Lung microvascular endothelial cell (primary cell): ENCODE results near the gene KIF21A. TPM values are rescaled to one million over a fixed set of nuclear protein-coding genes. Genes with fewer than 3 reads are reported as not detected.
"Not testable (repeated sequence)": the region's sequence is repeated elsewhere in the genome, so short reads cannot be mapped to it uniquely, and the experiment has no call there.

Experiments
- DNase-seq, 2 donors: peaks; one replicate each; pipeline versions ENCODE4 v3.0.0 to v3.0.0-alpha.2; 2010; ENCODE audit warnings: low read depth in 2 of 2
- total RNA-seq: library from RNA; depleted of rRNA; stranded (reverse); fragments of >200 nt; gene quantifications from 2 replicates; pipeline ENCODE4 v1.2.1, GENCODE V29; 2014

Gene KIF21A, protein sequence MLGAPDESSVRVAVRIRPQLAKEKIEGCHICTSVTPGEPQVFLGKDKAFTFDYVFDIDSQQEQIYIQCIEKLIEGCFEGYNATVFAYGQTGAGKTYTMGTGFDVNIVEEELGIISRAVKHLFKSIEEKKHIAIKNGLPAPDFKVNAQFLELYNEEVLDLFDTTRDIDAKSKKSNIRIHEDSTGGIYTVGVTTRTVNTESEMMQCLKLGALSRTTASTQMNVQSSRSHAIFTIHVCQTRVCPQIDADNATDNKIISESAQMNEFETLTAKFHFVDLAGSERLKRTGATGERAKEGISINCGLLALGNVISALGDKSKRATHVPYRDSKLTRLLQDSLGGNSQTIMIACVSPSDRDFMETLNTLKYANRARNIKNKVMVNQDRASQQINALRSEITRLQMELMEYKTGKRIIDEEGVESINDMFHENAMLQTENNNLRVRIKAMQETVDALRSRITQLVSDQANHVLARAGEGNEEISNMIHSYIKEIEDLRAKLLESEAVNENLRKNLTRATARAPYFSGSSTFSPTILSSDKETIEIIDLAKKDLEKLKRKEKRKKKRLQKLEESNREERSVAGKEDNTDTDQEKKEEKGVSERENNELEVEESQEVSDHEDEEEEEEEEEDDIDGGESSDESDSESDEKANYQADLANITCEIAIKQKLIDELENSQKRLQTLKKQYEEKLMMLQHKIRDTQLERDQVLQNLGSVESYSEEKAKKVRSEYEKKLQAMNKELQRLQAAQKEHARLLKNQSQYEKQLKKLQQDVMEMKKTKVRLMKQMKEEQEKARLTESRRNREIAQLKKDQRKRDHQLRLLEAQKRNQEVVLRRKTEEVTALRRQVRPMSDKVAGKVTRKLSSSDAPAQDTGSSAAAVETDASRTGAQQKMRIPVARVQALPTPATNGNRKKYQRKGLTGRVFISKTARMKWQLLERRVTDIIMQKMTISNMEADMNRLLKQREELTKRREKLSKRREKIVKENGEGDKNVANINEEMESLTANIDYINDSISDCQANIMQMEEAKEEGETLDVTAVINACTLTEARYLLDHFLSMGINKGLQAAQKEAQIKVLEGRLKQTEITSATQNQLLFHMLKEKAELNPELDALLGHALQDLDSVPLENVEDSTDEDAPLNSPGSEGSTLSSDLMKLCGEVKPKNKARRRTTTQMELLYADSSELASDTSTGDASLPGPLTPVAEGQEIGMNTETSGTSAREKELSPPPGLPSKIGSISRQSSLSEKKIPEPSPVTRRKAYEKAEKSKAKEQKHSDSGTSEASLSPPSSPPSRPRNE (N-terminal part only)
- total RNA-seq: 3.8 and 3.9 TPM in 2 replicates

DNA sequence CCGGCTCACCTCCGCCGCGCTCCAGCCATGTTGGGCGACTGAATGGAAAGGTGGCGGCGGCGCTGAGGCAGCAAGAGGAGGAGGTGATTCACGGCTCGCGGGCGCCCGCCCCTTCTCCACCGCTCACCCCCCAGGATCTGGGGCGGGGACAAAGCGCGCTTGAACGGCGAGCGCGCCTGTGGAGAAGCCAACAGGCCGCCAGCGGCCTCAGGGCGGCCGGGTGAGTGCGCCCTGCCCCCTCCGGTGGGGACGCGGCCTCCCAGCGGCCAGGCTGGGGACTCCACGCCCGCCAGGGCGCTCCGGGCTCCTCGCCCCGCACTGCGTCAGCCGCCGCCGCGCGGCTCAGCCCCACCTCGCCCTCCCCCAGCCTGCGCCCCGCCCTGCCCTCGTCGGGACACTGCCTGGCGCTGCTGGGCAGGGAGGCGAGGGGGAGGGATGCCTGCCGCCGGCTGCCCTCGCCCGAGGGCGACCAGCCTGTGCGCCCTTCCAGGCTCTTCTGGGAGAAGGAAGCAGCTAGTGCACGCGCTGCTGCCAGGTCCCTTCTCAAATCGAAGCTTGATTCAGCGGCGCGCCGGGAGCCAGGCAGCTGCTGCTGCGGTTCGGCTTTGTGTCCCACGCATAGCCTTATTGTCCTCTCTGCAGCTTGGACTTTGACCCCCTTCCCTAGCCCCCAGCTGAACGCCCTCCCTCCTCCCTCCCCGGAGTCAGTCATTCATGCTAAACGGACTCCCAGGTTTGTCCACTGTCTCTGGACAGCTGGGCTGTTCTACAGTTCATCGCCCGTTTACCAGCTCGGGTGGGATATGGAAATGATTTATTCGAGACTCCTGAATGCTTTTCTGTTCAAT, at the start of gene KIF21A:
TSS of gene KIF21A (minus strand) at position 40 of the 848 bp plus-strand sequence. CDS start 150 bp downstream, outside the sequence.
- DNase-seq: peak; percentile 91 to 95

DNA sequence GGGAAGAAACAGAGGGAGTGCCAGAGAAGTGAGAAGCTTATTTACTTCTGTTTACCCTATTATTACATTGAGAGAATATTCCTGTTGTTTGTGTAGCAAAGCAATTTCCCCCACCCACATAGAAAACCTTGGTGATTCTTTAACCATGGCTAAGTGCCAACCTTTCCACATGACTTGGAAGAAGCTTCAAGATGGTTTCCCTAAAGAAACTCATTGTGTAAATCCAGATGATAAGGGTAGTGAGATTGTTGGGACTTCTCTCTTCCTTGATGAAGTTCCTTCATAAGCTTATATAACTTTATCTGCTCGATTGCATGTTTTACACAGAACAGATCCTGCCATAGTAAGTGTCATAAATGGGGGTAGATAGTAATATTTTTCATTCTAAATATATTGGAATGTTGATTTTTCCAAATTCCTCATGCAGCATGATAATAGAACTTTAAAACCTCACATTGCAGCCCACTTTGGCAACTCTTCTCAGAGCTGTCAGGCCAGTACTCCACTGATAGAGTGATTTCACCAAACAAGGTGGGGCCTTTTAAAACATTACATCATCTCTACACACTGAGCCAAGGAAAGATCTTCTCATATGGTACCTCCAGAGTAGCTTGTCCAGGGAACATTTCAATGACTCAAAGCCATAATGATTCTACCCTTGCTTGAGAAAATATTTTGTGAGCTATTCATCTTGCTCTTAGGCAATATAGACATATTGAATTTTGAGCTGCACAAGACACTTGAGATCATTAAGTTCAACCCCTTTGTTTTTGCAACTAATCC, 47.8 kb upstream of the KIF21A start:
- DNase-seq: no peak

DNA sequence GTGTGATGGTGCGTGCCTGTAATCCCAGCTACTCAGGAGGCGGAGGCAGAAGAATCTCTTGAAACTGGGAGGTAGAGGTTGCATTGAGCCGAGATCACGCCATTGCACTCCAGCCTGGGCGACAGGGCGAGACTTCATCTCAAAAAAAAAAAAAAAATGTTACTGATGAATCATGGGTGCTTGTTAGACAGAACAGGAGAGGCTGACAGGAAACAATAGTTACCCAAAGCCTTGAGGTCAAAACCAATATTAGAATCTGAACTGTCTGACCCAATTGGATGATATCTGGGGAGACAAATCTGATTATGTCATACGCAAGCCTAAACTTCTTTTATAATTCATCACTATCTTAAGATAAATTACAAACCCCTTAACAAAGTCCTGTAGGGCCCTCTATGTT, 40.7 kb upstream of the KIF21A start:
- no peak for DNase-seq

DNA sequence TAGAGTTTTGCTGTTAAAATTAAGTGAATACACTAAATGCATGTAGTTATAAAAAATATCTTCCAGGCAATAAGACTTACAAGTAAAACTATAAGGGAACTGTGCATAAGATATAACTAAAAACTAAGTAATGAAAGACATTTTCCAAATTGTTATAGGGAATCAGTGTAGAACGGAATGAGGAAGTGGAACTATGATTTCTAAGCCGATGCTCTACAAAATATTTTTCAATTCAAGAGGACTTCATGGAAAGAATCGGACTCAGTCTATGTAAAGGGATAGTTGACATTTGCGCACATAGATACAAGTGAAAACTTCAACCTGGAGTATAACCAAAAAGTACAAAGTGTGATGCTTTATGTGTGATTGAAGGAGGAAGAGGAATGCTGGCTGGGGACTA, 40.1 kb upstream of the KIF21A start:
- no peak for DNase-seq

DNA sequence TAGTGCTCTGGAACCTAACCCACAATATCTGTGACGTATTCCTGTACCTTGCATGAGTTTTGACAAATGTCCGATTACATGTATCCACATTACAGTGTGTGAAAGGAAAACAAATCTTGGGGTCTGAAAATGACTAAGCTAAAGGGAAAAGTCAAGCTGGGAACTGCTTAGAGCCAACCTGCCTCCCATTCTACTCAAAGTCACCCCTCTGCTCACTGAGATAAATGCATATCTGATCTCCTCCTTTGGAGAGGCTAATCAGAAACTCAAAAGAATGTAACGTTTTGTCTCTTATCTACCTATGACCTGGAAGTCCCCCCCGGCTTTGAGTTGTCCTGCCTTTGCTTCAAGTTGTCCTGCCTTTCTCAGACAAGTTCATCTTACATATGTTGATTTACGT, 34.0 kb upstream of the KIF21A start:
- no peak for DNase-seq

DNA sequence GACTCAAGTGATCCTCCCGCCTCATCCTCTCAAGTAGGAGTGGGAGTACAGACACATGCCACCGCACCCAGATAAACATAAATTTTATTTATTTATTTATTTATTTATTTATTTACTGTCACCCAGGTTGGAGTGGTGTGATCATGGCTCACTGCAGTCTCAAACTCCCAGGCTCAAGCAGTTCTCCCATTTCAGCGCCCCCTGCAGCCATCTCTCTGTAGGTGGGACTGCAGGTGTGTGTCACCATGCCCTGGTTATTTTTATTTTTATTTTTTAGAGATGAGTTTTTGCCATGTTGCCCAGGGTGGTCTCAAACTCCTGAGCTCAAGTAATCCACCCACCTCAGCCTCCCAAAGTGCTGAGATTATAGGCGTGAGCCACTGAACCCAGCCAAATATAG, 33.2 kb upstream of the KIF21A start:
- DNase-seq: no peak

DNA sequence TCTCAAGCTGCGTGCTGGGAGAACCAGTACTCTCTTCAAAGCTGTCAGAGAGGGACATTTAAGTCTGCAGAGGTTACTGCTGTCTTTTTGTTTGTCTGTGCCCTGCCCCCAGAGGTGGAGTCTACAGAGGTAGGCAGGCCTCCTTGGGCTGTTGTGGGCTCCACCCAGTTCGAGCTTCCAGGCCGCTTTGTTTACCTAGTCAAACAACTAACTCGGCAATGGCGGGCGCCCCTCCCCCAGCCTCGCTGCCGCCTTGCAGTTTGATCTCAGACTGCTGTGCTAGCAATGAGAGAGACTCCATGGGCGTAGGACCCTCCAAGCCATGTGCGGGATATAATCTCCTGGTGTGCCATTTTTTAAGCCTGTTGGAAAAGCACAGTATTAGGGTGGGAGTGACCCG, 32.2 kb upstream of the KIF21A start:
- not testable (repeated sequence) for DNase-seq

DNA sequence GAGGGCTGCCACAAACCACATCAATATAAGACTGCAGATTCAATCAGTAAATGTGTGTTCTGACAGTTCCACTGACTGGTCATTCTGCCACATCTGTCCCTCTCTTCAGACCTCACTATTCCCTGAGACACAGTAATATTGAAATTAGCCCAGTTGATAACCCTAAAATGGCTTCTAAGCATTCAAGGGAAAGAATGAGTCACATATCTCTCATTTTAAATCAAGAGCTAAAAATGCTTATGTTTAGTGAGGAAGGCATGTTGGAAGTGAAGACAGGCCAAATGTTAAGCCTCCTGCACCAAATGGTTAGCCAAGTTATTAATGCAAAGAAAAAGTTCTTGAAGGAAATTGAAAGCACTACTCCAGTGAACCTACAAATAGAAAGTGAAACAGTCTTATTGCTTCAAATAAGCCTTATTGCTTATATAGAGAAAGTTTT, 24.5 kb upstream of the KIF21A start:
- no peak for DNase-seq

DNA sequence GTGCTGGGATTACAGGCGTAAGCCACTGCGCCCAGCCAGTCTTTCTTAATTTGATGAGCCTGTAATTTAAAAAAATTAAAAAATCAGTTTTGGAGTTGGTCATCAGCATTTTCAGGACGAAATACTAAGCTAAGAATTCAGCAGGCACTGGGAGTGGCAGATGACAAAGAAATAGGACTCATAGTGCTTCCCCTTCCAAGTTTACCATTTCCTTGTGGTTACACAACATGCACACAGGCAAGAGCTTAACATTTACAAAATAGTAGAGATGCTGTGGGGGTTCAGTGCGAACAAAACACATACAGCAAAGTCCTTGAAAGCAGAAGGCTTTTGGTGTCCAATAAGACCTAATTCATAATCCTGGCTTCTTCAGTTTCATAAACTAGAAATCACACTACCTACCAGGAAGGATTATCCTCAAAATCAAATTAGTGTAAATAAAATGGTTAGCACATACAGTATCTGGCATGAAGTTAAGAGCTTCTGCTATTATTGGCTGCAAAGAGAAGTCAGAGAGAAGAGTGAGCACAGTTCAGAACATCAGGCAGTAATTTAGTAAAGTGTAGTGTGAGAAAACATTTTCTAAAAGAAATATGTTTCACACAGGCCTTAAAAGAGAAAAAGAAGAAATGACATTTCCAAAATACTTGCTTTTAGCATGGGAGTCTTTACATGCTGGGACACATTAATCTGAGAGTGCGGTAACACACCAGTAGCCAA, 22.2 kb upstream of the KIF21A start:
- no peak for DNase-seq

DNA sequence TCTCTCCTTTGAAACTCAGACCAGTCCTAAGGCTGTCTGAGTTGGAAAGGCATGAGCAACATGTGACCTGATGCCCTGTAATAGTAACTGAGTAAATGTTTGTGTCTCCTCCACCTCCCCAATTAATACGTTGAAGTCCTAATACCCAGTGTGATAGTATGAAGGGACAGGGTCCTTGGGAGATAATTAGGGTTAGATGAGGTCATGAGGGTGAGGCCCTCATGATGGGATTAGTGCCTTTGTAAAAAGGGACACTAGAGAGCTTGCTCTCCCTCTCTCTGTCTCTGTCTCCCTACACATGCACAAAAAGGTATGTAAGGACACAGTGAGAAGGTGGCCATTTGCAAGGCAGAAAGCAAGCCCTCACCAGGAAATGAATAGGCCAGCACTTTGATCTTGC, 18.1 kb upstream of the KIF21A start:
- DNase-seq: no peak

DNA sequence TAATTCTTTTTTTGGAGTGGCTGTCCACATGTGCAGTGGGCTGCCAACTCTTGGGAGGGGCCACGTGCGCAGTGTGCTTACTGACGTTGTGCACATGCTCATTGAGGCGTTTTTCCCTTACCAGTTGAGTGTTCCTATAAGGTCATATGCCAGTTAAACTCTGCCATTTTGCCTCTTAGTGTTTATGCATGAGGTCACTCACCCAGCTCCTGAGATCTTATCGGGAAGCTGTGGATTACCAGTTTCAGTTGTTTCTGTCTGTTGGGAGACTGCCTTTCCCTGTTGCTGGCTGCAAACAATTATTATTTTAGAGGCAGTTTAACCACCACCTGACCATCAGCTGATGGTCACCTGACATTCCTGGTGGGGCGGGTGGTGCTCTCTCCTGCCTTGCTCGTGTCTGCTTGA, 16.1 kb upstream of the KIF21A start:
- DNase-seq: no peak

DNA sequence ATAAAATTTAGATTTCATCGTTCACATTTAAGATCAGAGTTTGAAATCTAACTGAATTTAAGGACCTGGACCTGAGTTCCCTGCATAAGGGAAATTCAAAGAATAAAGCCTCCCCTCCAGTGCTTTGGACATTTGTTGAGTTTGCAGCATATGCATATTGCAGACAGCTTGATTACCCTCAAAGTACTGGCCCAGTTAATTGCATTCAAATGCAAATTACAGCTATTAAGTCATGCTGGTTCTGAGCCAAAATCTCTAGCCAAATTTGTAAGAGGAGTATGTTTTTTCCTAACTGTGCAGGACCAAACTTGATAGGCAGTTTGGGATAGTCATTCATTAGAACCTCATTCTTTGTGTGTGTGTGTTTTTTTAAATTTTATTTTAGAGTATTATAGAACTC, 9.1 kb upstream of the KIF21A start:
- no peak for DNase-seq

DNA sequence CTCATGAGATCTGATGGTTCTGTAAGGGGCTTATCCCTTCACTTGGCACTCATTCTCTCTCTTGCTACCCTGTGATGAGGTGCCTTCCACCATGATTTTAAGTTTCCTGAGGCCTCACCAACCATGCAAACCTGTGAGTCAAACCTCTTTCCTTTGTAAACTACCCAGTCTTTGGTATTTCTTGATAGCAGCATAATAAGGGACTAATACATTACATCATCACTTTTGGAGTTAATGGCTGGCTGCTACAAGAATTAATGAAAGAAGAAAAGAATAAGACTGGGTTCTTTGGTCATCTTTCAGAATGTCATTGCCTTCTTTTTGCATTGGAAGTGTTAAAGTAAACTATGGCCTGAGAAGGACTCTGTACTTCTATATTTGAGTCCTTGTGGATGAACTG, 5.1 kb upstream of the KIF21A start:
- no peak for DNase-seq

DNA sequence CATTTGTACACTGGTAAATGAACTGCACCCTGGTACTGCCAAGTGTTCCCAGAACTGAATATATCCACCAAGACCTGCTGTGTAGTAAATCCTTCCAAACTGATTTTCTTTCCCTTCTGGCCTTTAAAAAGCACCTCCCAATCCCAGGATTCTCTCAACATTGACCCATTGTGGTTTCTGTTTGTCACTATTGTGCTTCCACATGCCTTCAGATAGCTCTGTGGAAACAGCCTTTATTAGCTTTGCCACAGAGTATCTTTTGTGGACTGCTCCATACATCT, 949 bp upstream of the KIF21A start:
- DNase-seq: no peak

DNA sequence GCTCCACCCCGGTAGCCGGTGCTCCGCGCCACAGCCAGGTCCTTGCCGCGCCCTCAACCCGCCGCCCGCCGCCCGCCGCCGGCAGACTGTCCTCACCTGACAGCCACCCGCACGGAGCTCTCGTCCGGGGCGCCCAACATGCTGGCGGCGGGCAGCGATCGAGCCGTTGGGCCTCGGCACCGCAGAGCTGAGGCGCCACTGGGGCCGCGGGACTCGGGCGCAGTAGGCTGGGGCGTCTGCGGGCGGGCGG, 164 bp downstream of the KIF21A start:
- DNase-seq: no peak

DNA sequence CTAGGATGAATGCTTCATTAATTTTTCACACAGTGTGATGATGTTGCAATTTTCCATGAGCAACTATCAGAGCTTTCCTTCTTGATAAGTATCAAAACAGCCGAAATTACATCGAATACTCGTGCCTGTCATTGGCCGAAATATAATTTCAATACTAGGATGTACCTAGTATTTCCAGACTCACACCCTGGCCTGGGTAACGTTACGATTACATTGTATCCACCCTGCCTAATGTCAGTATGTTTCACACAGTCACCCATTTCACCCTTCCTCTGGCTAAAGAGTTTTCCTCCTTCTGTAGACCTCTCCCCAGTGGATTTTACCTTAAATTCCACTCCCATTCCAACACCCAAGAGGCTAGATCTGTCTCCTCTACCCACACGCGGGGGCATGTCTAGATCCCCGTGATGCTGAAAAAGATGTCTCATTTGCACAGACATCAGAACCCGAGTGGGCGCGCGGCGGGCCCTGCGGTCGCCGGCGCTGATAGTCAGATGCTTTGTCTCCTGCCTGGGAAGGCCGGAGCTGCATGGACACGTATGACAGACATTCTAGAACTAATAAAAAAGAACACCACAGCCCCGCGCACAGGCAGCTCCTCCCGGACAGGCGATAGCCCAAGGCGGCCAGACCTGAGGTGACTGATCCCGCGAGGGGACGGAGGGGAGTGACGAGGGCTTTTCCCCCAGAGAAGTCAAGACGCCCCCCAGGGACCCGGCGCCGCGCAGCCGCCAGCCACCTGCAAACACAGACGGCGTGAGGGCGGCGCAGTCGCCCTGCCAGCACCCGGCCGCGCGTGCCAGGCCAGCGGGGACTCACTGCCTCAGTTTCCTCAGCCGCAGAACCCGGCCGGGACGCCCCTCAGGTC, 723 bp downstream of the KIF21A start:
- DNase-seq: peak; percentile 27 to 74

DNA sequence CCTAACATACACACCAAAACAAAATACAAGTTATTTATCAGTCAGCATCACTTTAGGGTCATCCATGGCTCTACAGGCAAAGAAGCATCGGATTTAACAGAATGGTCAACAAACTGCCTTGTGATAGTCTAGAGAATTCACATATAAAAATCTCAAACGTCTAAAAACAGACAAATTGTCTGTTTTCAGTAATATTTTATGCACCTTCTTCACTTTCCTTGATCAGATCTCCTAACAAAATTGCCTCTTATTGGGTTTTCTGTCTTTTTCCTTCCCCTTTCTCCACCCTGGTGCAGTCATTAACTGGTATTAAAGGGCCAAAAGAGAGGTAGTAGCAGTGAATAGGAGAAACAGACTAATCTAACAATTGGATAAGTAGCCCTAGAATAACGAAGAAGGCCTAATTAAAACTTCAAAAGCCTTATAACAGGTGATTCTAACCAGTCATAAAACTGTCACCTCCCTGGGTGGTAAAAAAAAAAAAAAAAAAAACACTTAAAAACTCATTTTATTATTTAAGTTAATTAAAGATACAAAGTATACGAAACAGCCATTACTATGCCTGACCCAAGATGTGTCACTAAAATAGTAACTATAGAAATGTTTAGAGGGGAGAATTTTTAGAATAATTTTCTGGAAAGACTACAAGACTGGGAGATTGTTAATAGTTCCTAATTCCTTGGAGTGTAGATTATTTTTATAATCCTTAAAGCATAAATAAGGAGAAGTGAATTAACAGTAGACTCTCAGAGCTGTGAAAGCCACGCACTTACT, 1.5 kb downstream of the KIF21A start:
- DNase-seq: no peak

DNA sequence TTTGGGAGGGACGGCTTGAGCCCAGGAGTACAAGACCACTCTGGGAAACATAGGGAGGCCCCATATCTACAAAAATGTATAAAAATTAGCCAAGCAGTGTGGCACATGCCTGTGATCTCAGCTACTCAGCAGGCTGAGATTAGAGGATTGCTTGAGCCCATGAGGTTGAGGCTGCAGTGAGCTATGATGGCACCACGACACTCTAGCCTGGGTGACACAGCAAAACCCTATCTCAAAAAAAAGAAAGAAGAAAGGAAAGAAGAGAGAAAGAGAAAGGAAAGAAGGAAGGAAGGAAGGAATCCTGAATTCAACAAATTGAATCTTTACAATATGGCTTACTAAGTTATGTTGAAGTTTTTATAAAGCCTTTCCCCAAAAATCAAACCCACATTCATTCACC, 2.1 kb downstream of the KIF21A start:
- DNase-seq: no peak
